A673 (cell line): ENCODE measurements around the gene ZMAT3. TPM values are rescaled to one million over a fixed set of nuclear protein-coding genes. Genes with fewer than 3 reads are reported as not detected.
"Not testable (repeated sequence)": the region's sequence is repeated elsewhere in the genome, so short reads cannot be mapped to it uniquely, and the experiment has no call there.

Experiments
- BruUV-seq: library from RNA; stranded (reverse); fragments of 400-500 nt; replicated peaks from 2 replicates; lab custom pipeline; 2021; lab: Mats Ljungman, UMichigan
- CTCF ChIA-PET: fragments of 300-600 bp; sonication (Branson Sonifier 250); formaldehyde crosslinking; loops from one replicate; lab custom pipeline; 2022; ENCODE audit warnings: antibody characterized with exemption; lab: Charles Lee
- POLR2A ChIA-PET: fragments of 300-600 bp; sonication (Branson Sonifier 250); formaldehyde crosslinking; loops from one replicate; lab custom pipeline; 2022; ENCODE audit warnings: antibody characterized with exemption; ENCODE audit not compliant: low non-redundant PET; lab: Charles Lee
- DNase-seq: peaks from one replicate; pipeline ENCODE4 v3.0.0-alpha.2; 2015; ENCODE audit warnings: low spot score
- H3K27ac ChIP-seq: fragments of 200-600 bp; sonication (generic); 2 replicates; pipeline ENCODE4 v1.5.1; 2016; ENCODE audit warnings: mixed run types, low read depth, mild to moderate bottlenecking, mixed read lengths, antibody characterized with exemption, low read length; ENCODE audit not compliant: poor library complexity, severe bottlenecking
- H3K27me3 ChIP-seq: fragments of 200-600 bp; sonication (generic); replicated peaks from 2 replicates; pipeline ENCODE4 v1.6.1; 2017; ENCODE audit warnings: mixed run types, low read depth, mild to moderate bottlenecking, mixed read lengths, antibody characterized with exemption, low read length; ENCODE audit not compliant: insufficient read depth, poor library complexity
- H3K36me3 ChIP-seq: fragments of 200-600 bp; sonication (generic); 2 replicates; pipeline ENCODE4 v1.6.1; 2016; ENCODE audit warnings: mixed run types, mild to moderate bottlenecking, mixed read lengths, antibody characterized with exemption, low read length; ENCODE audit not compliant: insufficient read depth, poor library complexity, severe bottlenecking
- H3K4me1 ChIP-seq: fragments of 200-600 bp; sonication (generic); 2 replicates; pipeline ENCODE4 v1.6.1; 2017; ENCODE audit warnings: mixed run types, mild to moderate bottlenecking, mixed read lengths, antibody characterized with exemption, low read length; ENCODE audit not compliant: insufficient read depth, poor library complexity, severe bottlenecking
- H3K4me3 ChIP-seq: fragments of 200-600 bp; sonication (generic); 2 replicates; pipeline ENCODE4 v1.5.1; 2016; ENCODE audit warnings: low read depth, mixed run types, mild to moderate bottlenecking, mixed read lengths, low read length; ENCODE audit not compliant: poor library complexity, severe bottlenecking
- H3K9me3 ChIP-seq: fragments of 200-600 bp; sonication (generic); 2 replicates; pipeline ENCODE4 v1.6.1; 2016; ENCODE audit warnings: mixed run types, low read depth, mild to moderate bottlenecking, mixed read lengths, antibody characterized with exemption, low read length; ENCODE audit not compliant: poor library complexity, severe bottlenecking
- EZH2 ChIP-seq: fragments of 200-600 bp; sonication (generic); IDR thresholded peaks from 2 replicates; pipeline ENCODE4 v1.6.1; 2017; ENCODE audit warnings: borderline replicate concordance, low read depth, mild to moderate bottlenecking, mixed read lengths, antibody characterized with exemption, low read length; ENCODE audit not compliant: poor library complexity, severe bottlenecking
- intact Hi-C: fragments of 100-400 bp; cut with micrococcal nuclease; formaldehyde crosslinking; loops from one replicate; pipeline ENCODE4 v1.10.0; 2022; ENCODE audit not compliant: unreplicated experiment
- total RNA-seq: library from RNA; stranded (reverse); gene quantifications from 2 replicates; pipeline ENCODE4 v1.2.3, GENCODE V29; 2021
- TF ChIP-seq, protein P1 (sequence below): fragments of 300-800, 200-600 bp; sonication (generic); conservative IDR thresholded peaks from 2 replicates; pipeline ENCODE4 v1.5.1; 2017; ENCODE audit warnings: low read depth, mild to moderate bottlenecking, antibody characterized with exemption, low read length, moderate library complexity, mixed read lengths

ZMAT3 gene
- total RNA-seq, 1 experiment from 2014 or later: 8.6 TPM

- DNase-seq: no peak
- intact Hi-C loops: no loop called here
- no peaks in the 10 kb centered on the region for H3K9me3 ChIP-seq
- H3K4me3 ChIP-seq: no peak overlapping the region
- H3K27me3 ChIP-seq: no peaks in the 10 kb centered on the region
- peaks cover 19% of the 10 kb centered on the region for H3K4me1 ChIP-seq
- POLR2A ChIA-PET: no interaction called here
- CTCF ChIA-PET: no interaction called here
- TF ChIP-seq, protein P1, sequence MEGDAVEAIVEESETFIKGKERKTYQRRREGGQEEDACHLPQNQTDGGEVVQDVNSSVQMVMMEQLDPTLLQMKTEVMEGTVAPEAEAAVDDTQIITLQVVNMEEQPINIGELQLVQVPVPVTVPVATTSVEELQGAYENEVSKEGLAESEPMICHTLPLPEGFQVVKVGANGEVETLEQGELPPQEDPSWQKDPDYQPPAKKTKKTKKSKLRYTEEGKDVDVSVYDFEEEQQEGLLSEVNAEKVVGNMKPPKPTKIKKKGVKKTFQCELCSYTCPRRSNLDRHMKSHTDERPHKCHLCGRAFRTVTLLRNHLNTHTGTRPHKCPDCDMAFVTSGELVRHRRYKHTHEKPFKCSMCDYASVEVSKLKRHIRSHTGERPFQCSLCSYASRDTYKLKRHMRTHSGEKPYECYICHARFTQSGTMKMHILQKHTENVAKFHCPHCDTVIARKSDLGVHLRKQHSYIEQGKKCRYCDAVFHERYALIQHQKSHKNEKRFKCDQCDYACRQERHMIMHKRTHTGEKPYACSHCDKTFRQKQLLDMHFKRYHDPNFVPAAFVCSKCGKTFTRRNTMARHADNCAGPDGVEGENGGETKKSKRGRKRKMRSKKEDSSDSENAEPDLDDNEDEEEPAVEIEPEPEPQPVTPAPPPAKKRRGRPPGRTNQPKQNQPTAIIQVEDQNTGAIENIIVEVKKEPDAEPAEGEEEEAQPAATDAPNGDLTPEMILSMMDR: no peak
- TF ChIP-seq EZH2: no peak
- BruUV-seq: no TSS peak
- no peak overlapping the region for H3K27ac ChIP-seq
- no peaks in the 10 kb centered on the region for H3K36me3 ChIP-seq
These were observed 35.4 kb downstream of the ZMAT3 start for GRCh38 chr3:179036226-179036625.

DNA sequence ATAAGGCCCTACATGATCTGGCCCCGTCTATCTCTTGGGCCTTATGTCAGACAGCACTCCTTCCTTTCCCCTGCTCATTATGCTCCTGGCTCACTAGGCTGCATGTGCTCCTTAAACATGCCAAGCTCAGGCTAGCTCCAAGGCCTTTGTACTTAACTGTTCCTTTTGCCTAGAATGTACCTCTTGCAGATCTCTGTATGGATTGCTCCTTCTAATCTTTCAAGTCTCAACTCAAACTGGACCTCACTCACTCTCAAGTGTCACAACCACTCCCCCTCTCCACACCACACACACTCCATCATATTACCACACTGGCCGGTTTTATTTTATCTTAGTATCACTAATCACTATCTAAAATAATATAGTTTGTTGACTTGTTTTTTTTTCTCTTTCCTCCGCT is 36.4 kb downstream of the ZMAT3 start:
- TF ChIP-seq EZH2: no peak
- TF ChIP-seq, protein P1: no peak
- DNase-seq: no peak
- peaks cover 19% of the 10 kb centered on the region for H3K4me1 ChIP-seq
- H3K4me3 ChIP-seq: no peak overlapping the region
- H3K9me3 ChIP-seq: no peaks in the 10 kb centered on the region
- no peak overlapping the region for H3K27ac ChIP-seq
- no peaks in the 10 kb centered on the region for H3K27me3 ChIP-seq
- ChIA-PET POLR2A (no interaction called here), CTCF (no interaction called here)
- H3K36me3 ChIP-seq: no peaks in the 10 kb centered on the region
- intact Hi-C loops: no loop called here
- BruUV-seq: no TSS peak

- H3K4me3 ChIP-seq, H3K27me3 ChIP-seq, intact Hi-C loops, H3K9me3 ChIP-seq, POLR2A ChIA-PET, DNase-seq, H3K27ac ChIP-seq, CTCF ChIA-PET, H3K36me3 ChIP-seq, BruUV-seq: not testable (repeated sequence)
- H3K4me1 ChIP-seq: peaks cover 15% of the 10 kb centered on the region
These were observed 38.3 kb downstream of the ZMAT3 start for GRCh38 chr3:179033304-179033657.

- BruUV-seq, CTCF ChIA-PET, H3K27ac ChIP-seq, intact Hi-C loops, POLR2A ChIA-PET, H3K4me1 ChIP-seq, H3K9me3 ChIP-seq, H3K36me3 ChIP-seq, H3K4me3 ChIP-seq, H3K27me3 ChIP-seq, DNase-seq: not testable (repeated sequence)
These were observed 38.9 kb downstream of the ZMAT3 start for GRCh38 chr3:179032454-179033303.
